B cell (primary cell): ENCODE measurements around the gene APBA2. TPM values are rescaled to one million over a fixed set of nuclear protein-coding genes. Genes with fewer than 3 reads are reported as not detected.
"Not testable (repeated sequence)": the region's sequence is repeated elsewhere in the genome, so short reads cannot be mapped to it uniquely, and the experiment has no call there.

ENCODE experiments used
- ATAC-seq: fragments of 200-7000 bp; cut with Tn5 transposase; one replicate; pipeline ENCODE4 v1.10.0; 2021; ENCODE audit warnings: low read depth, mild to moderate bottlenecking, moderate number of reproducible peaks, moderate library complexity
- CTCF ChIA-PET: fragments of 350-600 bp; sonication (Branson Sonifier 250); formaldehyde crosslinking; loops from one replicate; lab custom pipeline; 2021; ENCODE audit warnings: antibody characterized with exemption, inconsistent platforms; lab: Charles Lee
- POLR2A ChIA-PET: fragments of 350-600 bp; sonication (Branson Sonifier 250); formaldehyde crosslinking; loops from one replicate; lab custom pipeline; 2021; ENCODE audit warnings: antibody characterized with exemption; lab: Charles Lee
- DNase-seq: peaks from one replicate; pipeline ENCODE4 v3.0.0; 2013
- H2AFZ ChIP-seq: 2 replicates; pipeline ENCODE4 v1.6.1; 2012; ENCODE audit warnings: mild to moderate bottlenecking, low read depth, low read length; ENCODE audit not compliant: insufficient read depth, poor library complexity, severe bottlenecking
- H3K27ac ChIP-seq, 2 donors: 1 replicate in 1 of 2; 2 replicates in 1 of 2; pipeline ENCODE4 v1.5.1; 2012 to 2013; ENCODE audit warnings: low read length in 2 of 2, mild to moderate bottlenecking in 2 of 2, moderate library complexity in 1 of 2
- H3K27me3 ChIP-seq, 4 experiments: fragments of 200-600 bp in 1 of 4; sonication (generic) in 1 of 4; replicated peaks in 1 of 4; 1 replicate in 2 of 4; 2 replicates in 2 of 4; pipeline versions ENCODE4 v1.6.1 to v1.7.0; 2013 to 2016; ENCODE audit warnings: low read length in 3 of 4, mild to moderate bottlenecking in 2 of 4, mixed read lengths in 1 of 4, moderate library complexity in 1 of 4; ENCODE audit not compliant: insufficient read depth in 4 of 4, control insufficient read depth in 3 of 4; ENCODE audit errors: control extremely low read depth in 1 of 4
- H3K36me3 ChIP-seq, 2 experiments: replicated peaks in 1 of 2; 1 replicate in 1 of 2; 2 replicates in 1 of 2; pipeline versions ENCODE4 v1.6.1 to v1.7.1; 2013; ENCODE audit warnings: low read length in 1 of 2; ENCODE audit not compliant: insufficient read depth in 2 of 2, control insufficient read depth in 1 of 2; ENCODE audit errors: control extremely low read depth in 1 of 2, extremely low read depth in 1 of 2
- H3K4me1 ChIP-seq, 2 donors: fragments of 200-600 bp in 1 of 2; sonication (generic) in 1 of 2; 1 replicate in 1 of 2; 2 replicates in 1 of 2; pipeline versions ENCODE4 v1.5.1 to v1.6.1; 2013 to 2017; ENCODE audit warnings: low read length in 2 of 2; ENCODE audit not compliant: control insufficient read depth in 2 of 2, insufficient read depth in 2 of 2
- H3K4me2 ChIP-seq: replicated peaks from 2 replicates; pipeline ENCODE3; 2012; ENCODE audit warnings: mild to moderate bottlenecking, low read depth, low read length; ENCODE audit not compliant: poor library complexity, severe bottlenecking
- H3K4me3 ChIP-seq, 5 experiments: fragments of 200-600 bp in 1 of 5; sonication (generic) in 1 of 5; 1 replicate in 3 of 5; 2 replicates in 2 of 5; pipeline versions ENCODE4 v1.5.1 to v1.7.0; 2011 to 2016; ENCODE audit warnings: low read length in 4 of 5, mild to moderate bottlenecking in 4 of 5, low read depth in 2 of 5, control low read depth in 1 of 5, moderate library complexity in 1 of 5; ENCODE audit not compliant: insufficient read depth in 1 of 5; ENCODE audit errors: control extremely low read depth in 1 of 5, extremely low read depth in 1 of 5
- H3K79me2 ChIP-seq: fragments of 200-600 bp; sonication (generic); one replicate; pipeline ENCODE4 v1.6.0; 2016; ENCODE audit warnings: low read length; ENCODE audit not compliant: control insufficient read depth, insufficient read depth
- H3K9ac ChIP-seq: fragments of 200-600 bp; sonication (generic); 2 replicates; pipeline ENCODE4 v1.6.1; 2017; ENCODE audit warnings: mild to moderate bottlenecking, low read length, moderate library complexity
- H3K9me3 ChIP-seq, 3 donors: one replicate each; pipeline versions ENCODE4 v1.6.1 to v1.7.1; 2013; ENCODE audit warnings: low read length in 2 of 3; ENCODE audit not compliant: control insufficient read depth in 2 of 3, insufficient read depth in 1 of 3; ENCODE audit errors: control extremely low read depth in 1 of 3
- H4K20me1 ChIP-seq: 2 replicates; pipeline ENCODE4 v1.6.0; 2012; ENCODE audit warnings: mild to moderate bottlenecking, low read length; ENCODE audit not compliant: insufficient read depth, control insufficient read depth, poor library complexity, severe bottlenecking
- H3K27ac Mint-ChIP-seq: one replicate; pipeline ENCODE4 v1.8.0; 2021; ENCODE audit warnings: mixed read lengths
- H3K27me3 Mint-ChIP-seq: one replicate; pipeline ENCODE4 v1.8.0; 2021; ENCODE audit warnings: mixed read lengths
- H3K4me1 Mint-ChIP-seq: one replicate; pipeline ENCODE4 v1.8.0; 2021; ENCODE audit warnings: mixed read lengths
- H3K4me3 Mint-ChIP-seq: one replicate; pipeline ENCODE4 v1.8.0; 2021; ENCODE audit warnings: mixed read lengths
- H3K9me3 Mint-ChIP-seq: one replicate; pipeline ENCODE4 v1.8.0; 2022; ENCODE audit warnings: mixed read lengths; ENCODE audit not compliant: insufficient read depth
- EZH2 ChIP-seq: IDR thresholded peaks from 2 replicates; pipeline ENCODE4 v1.6.1; 2012; ENCODE audit warnings: borderline replicate concordance, low read depth, mild to moderate bottlenecking, moderate library complexity, low read length; ENCODE audit not compliant: insufficient read depth, poor library complexity, severe bottlenecking
- WGBS: methylation state at CpG from one replicate; pipeline ENCODE4 v1.1.5; 2013; ENCODE audit warnings: missing lambda C conversion rate; ENCODE audit not compliant: insufficient coverage; 5-methylcytosine and 5-hydroxymethylcytosine counted together
- intact Hi-C: fragments of 100-400 bp; cut with micrococcal nuclease; formaldehyde crosslinking; loops from one replicate; pipeline ENCODE4 v1.10.0; 2022
- polyA plus RNA-seq: library from polyadenylated mRNA; depleted of rRNA; stranded (reverse); fragments of >200 nt; gene quantifications from 2 replicates; pipeline ENCODE4 v1.2.3, GENCODE V29; 2012
- total RNA-seq, 2 donors: library from RNA; stranded (reverse); fragments of 120-200 nt in 1 of 2; gene quantifications; 1 replicate in 1 of 2; 2 replicates in 1 of 2; pipeline versions ENCODE4 v1.2.3 to v1.2.4, GENCODE V29; 2013 to 2022
- TF ChIP-seq, protein P1 (sequence below): fragments of 200-600 bp; IDR thresholded peaks from one replicate; pipeline ENCODE4 v1.8.0; 2022; ENCODE audit warnings: antibody characterized with exemption, mild to moderate bottlenecking

APBA2 gene
- total and polyA plus RNA-seq, 2 donors (not counting 1 experiment from before 2014, with no cell fraction given), result 0.19 TPM; not detected in 1

DNA sequence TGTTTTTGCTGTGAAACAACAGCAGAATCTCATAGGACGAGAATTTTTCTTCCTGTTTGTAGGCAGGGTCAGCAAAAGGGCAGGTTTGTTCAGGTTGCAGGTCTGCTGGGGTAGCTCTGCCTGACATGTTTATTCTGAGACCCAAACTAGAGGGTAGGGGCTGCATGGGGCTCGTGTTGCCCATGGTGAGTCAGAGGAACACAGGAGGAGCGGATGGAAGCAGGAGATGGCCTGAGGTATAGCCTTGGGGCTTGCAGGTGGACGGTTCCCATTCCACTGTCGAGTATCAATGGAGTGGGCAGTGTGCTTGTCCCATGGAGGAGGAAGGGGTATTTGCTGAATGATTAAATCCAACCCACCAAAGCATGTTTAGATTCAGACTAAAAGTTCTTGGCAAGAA is 138.9 kb downstream of the APBA2 start:
- Histone ChIP-seq H3K4me1 (no peaks in the 10 kb centered on the region), H2AFZ (no peak overlapping the region), H3K36me3 (no peaks in the 10 kb centered on the region), H3K79me2 (no peaks in the 10 kb centered on the region), H3K9ac (no peak overlapping the region), H4K20me1 (no peaks in the 10 kb centered on the region), H3K27me3 (no peaks in the 10 kb centered on the region), H3K27ac (no peak overlapping the region), H3K9me3 (peaks cover 0 to 2% (median 0%) of the 10 kb centered on the region in 3 donors), H3K4me3 (no peak overlapping the region), H3K4me2 (no peak overlapping the region)
- CTCF ChIA-PET, result no interaction called here
- H3K4me3 Mint-ChIP-seq, result no peak overlapping the region
- DNase-seq, result no peak
- WGBS, result 73% methylated on average over 3 of the region's 5 CpGs
- TF ChIP-seq, protein P1, sequence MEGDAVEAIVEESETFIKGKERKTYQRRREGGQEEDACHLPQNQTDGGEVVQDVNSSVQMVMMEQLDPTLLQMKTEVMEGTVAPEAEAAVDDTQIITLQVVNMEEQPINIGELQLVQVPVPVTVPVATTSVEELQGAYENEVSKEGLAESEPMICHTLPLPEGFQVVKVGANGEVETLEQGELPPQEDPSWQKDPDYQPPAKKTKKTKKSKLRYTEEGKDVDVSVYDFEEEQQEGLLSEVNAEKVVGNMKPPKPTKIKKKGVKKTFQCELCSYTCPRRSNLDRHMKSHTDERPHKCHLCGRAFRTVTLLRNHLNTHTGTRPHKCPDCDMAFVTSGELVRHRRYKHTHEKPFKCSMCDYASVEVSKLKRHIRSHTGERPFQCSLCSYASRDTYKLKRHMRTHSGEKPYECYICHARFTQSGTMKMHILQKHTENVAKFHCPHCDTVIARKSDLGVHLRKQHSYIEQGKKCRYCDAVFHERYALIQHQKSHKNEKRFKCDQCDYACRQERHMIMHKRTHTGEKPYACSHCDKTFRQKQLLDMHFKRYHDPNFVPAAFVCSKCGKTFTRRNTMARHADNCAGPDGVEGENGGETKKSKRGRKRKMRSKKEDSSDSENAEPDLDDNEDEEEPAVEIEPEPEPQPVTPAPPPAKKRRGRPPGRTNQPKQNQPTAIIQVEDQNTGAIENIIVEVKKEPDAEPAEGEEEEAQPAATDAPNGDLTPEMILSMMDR, result no peak
- TF ChIP-seq EZH2, result no peak
- intact Hi-C loops, result no loop called here
- H3K27me3 Mint-ChIP-seq, result no peaks in the 10 kb centered on the region
- POLR2A ChIA-PET, result no interaction called here
- no peak for ATAC-seq
- H3K27ac Mint-ChIP-seq, result no peak overlapping the region
- H3K9me3 Mint-ChIP-seq, result no peaks in the 10 kb centered on the region
- no peaks in the 10 kb centered on the region for H3K4me1 Mint-ChIP-seq

DNA sequence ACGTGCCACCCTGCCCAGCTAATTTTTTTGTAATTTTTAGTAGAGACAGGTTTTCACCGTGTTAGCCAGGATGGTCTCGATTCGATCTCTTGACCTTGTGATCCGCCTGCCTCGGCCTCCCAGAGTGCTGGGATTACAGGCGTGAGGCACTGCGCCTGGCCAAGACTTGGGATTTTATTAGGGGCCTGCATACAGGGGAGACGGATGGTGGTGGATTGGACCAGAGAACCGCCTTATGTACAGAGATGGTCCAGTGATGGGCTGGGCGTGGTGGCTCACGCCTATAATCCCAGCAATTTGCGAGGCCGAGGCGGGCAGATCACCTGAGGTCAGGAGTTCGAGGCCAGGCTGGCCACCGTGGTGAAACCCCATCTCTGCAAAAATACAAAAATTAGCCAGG is 139.6 kb downstream of the APBA2 start:
- H3K36me3 ChIP-seq, H3K4me2 ChIP-seq, H3K79me2 ChIP-seq, H4K20me1 ChIP-seq, POLR2A ChIA-PET, H3K27ac ChIP-seq, CTCF ChIA-PET, ATAC-seq, H3K9ac ChIP-seq, H3K9me3 ChIP-seq, H3K27ac Mint-ChIP-seq, H3K27me3 ChIP-seq, H3K4me1 ChIP-seq, intact Hi-C loops, H3K9me3 Mint-ChIP-seq, H3K27me3 Mint-ChIP-seq, H3K4me3 ChIP-seq, H2AFZ ChIP-seq, H3K4me3 Mint-ChIP-seq, H3K4me1 Mint-ChIP-seq, DNase-seq: not testable (repeated sequence)
- 92% methylated on average over 17 of the region's 17 CpGs for WGBS

DNA sequence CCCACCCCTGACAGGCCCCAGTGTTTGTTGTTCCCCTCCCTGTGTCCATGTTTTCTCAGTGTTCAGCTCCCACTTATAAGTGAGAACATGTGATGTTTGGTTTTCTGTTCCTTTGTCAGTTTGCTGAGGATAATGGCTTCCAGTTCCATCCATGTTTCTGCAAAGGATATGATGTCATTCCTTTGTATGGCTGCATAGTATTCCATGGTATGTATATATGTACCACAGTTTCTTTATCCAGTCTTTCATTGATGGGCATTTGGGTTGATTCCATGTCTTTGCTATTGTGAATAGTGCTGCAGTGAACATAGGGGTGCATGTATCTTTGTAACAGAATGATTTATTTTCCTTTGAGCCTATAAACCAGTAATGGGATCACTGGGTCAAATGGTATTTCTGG is 142.4 kb downstream of the APBA2 start:
- H3K27ac Mint-ChIP-seq, H3K79me2 ChIP-seq, H4K20me1 ChIP-seq, H3K9me3 Mint-ChIP-seq, H2AFZ ChIP-seq, H3K9ac ChIP-seq, H3K4me1 Mint-ChIP-seq, CTCF ChIA-PET, H3K27me3 ChIP-seq, DNase-seq, H3K36me3 ChIP-seq, H3K4me3 ChIP-seq, intact Hi-C loops, H3K4me1 ChIP-seq, H3K27me3 Mint-ChIP-seq, ATAC-seq, H3K27ac ChIP-seq, POLR2A ChIA-PET, H3K4me2 ChIP-seq, H3K4me3 Mint-ChIP-seq: not testable (repeated sequence)
- peaks cover 0 to 13% (median 0%) of the 10 kb centered on the region in 3 donors for H3K9me3 ChIP-seq
